Osteoblast (primary cell): ENCODE data around the gene MAP4K3. TPM values are rescaled to one million over a fixed set of nuclear protein-coding genes. Genes with fewer than 3 reads are reported as not detected.
A peak's percentile ranks its signal among the peaks of the same experiment; 100 is the strongest.

Experiments used
- DNase-seq: peaks from one replicate; pipeline ENCODE4 v3.0.0; 2011; ENCODE audit warnings: low spot score, mixed read lengths; ENCODE audit not compliant: insufficient read length; ENCODE audit errors: missing footprints
- H2AFZ ChIP-seq: 2 replicates; pipeline ENCODE4 v1.6.0; 2011; ENCODE audit warnings: mild to moderate bottlenecking, low read length
- H3K27ac ChIP-seq: 2 replicates; pipeline ENCODE4 v1.5.1; 2011; ENCODE audit warnings: mild to moderate bottlenecking, low read depth, low read length, moderate library complexity
- H3K27me3 ChIP-seq: 2 replicates; pipeline ENCODE4 v1.6.0; 2012; ENCODE audit warnings: mild to moderate bottlenecking, control low read depth, inconsistent platforms, low read length, moderate library complexity; ENCODE audit not compliant: insufficient read depth
- H3K36me3 ChIP-seq: 2 replicates; pipeline ENCODE4 v1.5.1; 2011; ENCODE audit warnings: mild to moderate bottlenecking, low read length, control low read depth, moderate library complexity; ENCODE audit not compliant: insufficient read depth
- H3K4me1 ChIP-seq: 2 replicates; pipeline ENCODE4 v1.5.1; 2011; ENCODE audit warnings: mild to moderate bottlenecking, low read length, control low read depth, moderate library complexity; ENCODE audit not compliant: insufficient read depth
- H3K4me2 ChIP-seq: 2 replicates; pipeline ENCODE4 v1.6.0; 2011; ENCODE audit warnings: mild to moderate bottlenecking, low read length; ENCODE audit not compliant: insufficient read depth
- H3K4me3 ChIP-seq: fragments of 200-600 bp; sonication (generic); 3 replicates; pipeline ENCODE4 v1.5.1; 2012; ENCODE audit warnings: mild to moderate bottlenecking, low read length, inconsistent platforms; ENCODE audit not compliant: insufficient read depth
- H3K79me2 ChIP-seq: 2 replicates; pipeline ENCODE4 v1.6.0; 2012; ENCODE audit warnings: mild to moderate bottlenecking, low read length, control low read depth, inconsistent platforms; ENCODE audit not compliant: insufficient read depth
- H3K9me3 ChIP-seq: 2 replicates; pipeline ENCODE4 v1.5.1; 2011; ENCODE audit warnings: low read depth, low read length, control low read depth
- H4K20me1 ChIP-seq: 2 replicates; pipeline ENCODE4 v1.6.0; 2012; ENCODE audit warnings: mild to moderate bottlenecking, low read length, control low read depth; ENCODE audit not compliant: insufficient read depth
- CTCF ChIP-seq: IDR thresholded peaks from 2 replicates; pipeline ENCODE4 v1.5.1; 2011; ENCODE audit warnings: mild to moderate bottlenecking, low read depth, low read length, moderate library complexity; ENCODE audit errors: extremely low read depth
- total RNA-seq: library from RNA; depleted of rRNA; stranded (reverse); fragments of >200 nt; gene quantifications from 2 replicates; pipeline ENCODE4 v1.2.3, GENCODE V29; 2012

The MAP4K3 gene
- total RNA-seq, 1 donor, result 51.8 TPM

- Histone ChIP-seq H3K4me3 (peak overlapping the region; percentile 42), H3K27ac (peak overlapping the region; percentile 55), H2AFZ (peak overlapping the region; percentile 27)
Observed at GRCh38 chr2:39469807-39470206, 32.7 kb upstream of the MAP4K3 start.

GRCh38 chr2:39468579-39469451 lies 31.7 kb upstream of the MAP4K3 start:
- Histone ChIP-seq H3K27me3 (no peaks in the 10 kb centered on the region), H3K4me3 (no peak overlapping the region), H3K4me1 (peaks cover 35% of the 10 kb centered on the region), H4K20me1 (no peaks in the 10 kb centered on the region), H2AFZ (peak overlapping the region; percentile 26), H3K9me3 (no peaks in the 10 kb centered on the region), H3K4me2 (peak overlapping the region; percentile 77), H3K36me3 (no peaks in the 10 kb centered on the region), H3K79me2 (no peaks in the 10 kb centered on the region), H3K27ac (peak overlapping the region; percentile 64)
- TF ChIP-seq CTCF, result no peak
- no peak for DNase-seq

More at GRCh38 chr2:39469807-39470206, 32.7 kb upstream of the MAP4K3 start:
- Histone ChIP-seq H4K20me1 (no peaks in the 10 kb centered on the region), H3K4me2 (peak overlapping the region; percentile 77), H3K79me2 (no peaks in the 10 kb centered on the region), H3K36me3 (no peaks in the 10 kb centered on the region), H3K27me3 (no peaks in the 10 kb centered on the region), H3K4me1 (peaks cover 35% of the 10 kb centered on the region), H3K9me3 (no peaks in the 10 kb centered on the region)
- peak; percentile 15 for DNase-seq
- TF ChIP-seq CTCF, result no peak

- no peaks in the 10 kb centered on the region for H3K27me3 ChIP-seq
- H3K79me2 ChIP-seq, result no peaks in the 10 kb centered on the region
- DNase-seq, result no peak
- H3K27ac ChIP-seq, result no peak overlapping the region
- H3K4me3 ChIP-seq, result no peak overlapping the region
- H3K36me3 ChIP-seq, result no peaks in the 10 kb centered on the region
- H4K20me1 ChIP-seq, result no peaks in the 10 kb centered on the region
- peaks cover 35% of the 10 kb centered on the region for H3K4me1 ChIP-seq
- no peak overlapping the region for H2AFZ ChIP-seq
- no peak for TF ChIP-seq CTCF
- no peaks in the 10 kb centered on the region for H3K9me3 ChIP-seq
- H3K4me2 ChIP-seq, result no peak overlapping the region
Observed at GRCh38 chr2:39466311-39466710, 29.2 kb upstream of the MAP4K3 start.

- no peak for DNase-seq
Observed at GRCh38 chr2:39464864-39465263, 27.8 kb upstream of the MAP4K3 start.

More at GRCh38 chr2:39464864-39465263, 27.8 kb upstream of the MAP4K3 start:
- Histone ChIP-seq H3K27ac (no peak overlapping the region), H3K4me3 (no peak overlapping the region), H2AFZ (no peak overlapping the region), H3K4me2 (no peak overlapping the region), H3K27me3 (no peaks in the 10 kb centered on the region), H3K9me3 (no peaks in the 10 kb centered on the region), H3K79me2 (no peaks in the 10 kb centered on the region), H4K20me1 (no peaks in the 10 kb centered on the region), H3K4me1 (peaks cover 27% of the 10 kb centered on the region), H3K36me3 (no peaks in the 10 kb centered on the region)
- TF ChIP-seq CTCF, result no peak
